ENCODE data around the gene GARIN5B. TPM values are rescaled to one million over a fixed set of nuclear protein-coding genes. Genes with fewer than 3 reads are reported as not detected.

Gene GARIN5B
- total and polyA plus RNA-seq, 2 of the 4 experiments (the other 2 are of a cell fraction) = not detected

DNA sequence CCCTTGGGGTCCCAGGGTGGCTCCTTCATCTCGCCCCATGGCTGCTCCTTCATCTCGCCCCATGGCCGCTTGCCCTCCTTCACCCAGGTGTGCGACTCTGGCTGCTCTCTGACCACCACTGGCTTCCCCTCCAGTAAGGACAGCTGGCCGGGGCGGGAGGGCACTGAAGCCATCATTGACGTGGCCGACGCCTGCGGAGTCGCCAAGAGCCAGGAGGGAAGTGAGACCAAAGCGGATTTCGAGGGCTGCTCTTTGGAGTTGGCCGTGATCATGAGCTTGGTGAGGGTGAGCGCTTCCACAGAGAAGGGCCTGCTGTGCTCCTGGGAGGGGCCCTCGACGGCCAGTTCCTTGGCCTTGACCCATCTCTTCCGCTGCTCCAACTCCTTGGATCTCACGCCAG, 4.6 kb downstream of the GARIN5B start:
- Histone ChIP-seq H3K4ac (ENCODE audit: low read depth, low read length) (no peak overlapping the region), H3K14ac (replicated peaks; ENCODE audit: low read depth, low read length) (no peak overlapping the region), H3K27ac (ENCODE audit: insufficient read depth, low read length) (no peak overlapping the region), H4K8ac (ENCODE audit: low read depth in 2 of 2, low read length in 2 of 2) (no peak overlapping the region), H3K4me3 (ENCODE audit: insufficient read depth, low read depth, low read length) (no peak overlapping the region), H2BK120ac (ENCODE audit: low read depth, low read length) (no peak overlapping the region), H4K20me1 (ENCODE audit: insufficient read depth, low read length) (peaks cover 9% of the 10 kb centered on the region; the same call in 1 of the 2 replicates), H4K91ac (ENCODE audit: insufficient read depth, low read depth, low read length) (no peak overlapping the region), H3K27me3 (ENCODE audit: control insufficient read depth, insufficient read depth, low read length) (peaks cover 23% of the 10 kb centered on the region), H3K23ac (ENCODE audit: low read depth, low read length) (no peak overlapping the region), H2BK15ac (ENCODE audit: low read depth, low read length) (no peak overlapping the region), H3K4me1 (ENCODE audit: control insufficient read depth, insufficient read depth, low read length) (peaks cover 2% of the 10 kb centered on the region; the same call in 1 of the 2 replicates), H2BK20ac (ENCODE audit: low read depth, low read length) (no peak overlapping the region), H4K5ac (ENCODE audit: low read depth, low read length) (no peak overlapping the region), H3K56ac (ENCODE audit: extremely low read depth, insufficient read depth, low read length) (no peak overlapping the region), H3K4me2 (ENCODE audit: low read depth, low read length) (no peak overlapping the region), H3K9me3 (ENCODE audit: control insufficient read depth, insufficient read depth, low read length) (no peaks in the 10 kb centered on the region), H2AK5ac (ENCODE audit: low read depth, low read length) (no peak overlapping the region), H2AK9ac (replicated peaks; ENCODE audit: low read depth, low read length, poor library complexity) (no peak overlapping the region), H3K79me1 (ENCODE audit: low read depth in 1 of 2, low read length in 2 of 2) (no peaks in the 10 kb centered on the region), H2BK5ac (ENCODE audit: low read depth, low read length, poor library complexity, severe bottlenecking) (no peak overlapping the region), H3K36me3 (ENCODE audit: control insufficient read depth, insufficient read depth, low read length) (no peaks in the 10 kb centered on the region), H3K9ac (ENCODE audit: low read depth, low read length) (no peak overlapping the region), H3K9me1 (ENCODE audit: insufficient read depth, low read length) (no peaks in the 10 kb centered on the region), H2AFZ (replicated peaks; ENCODE audit: low read length, poor library complexity) (no peak overlapping the region), H3K18ac (ENCODE audit: low read depth, low read length) (no peak overlapping the region)
- in situ Hi-C loops (cut with MboI; ENCODE audit: low sequenced_read_pairs) = no loop called here
- dilution Hi-C loops (cut with HindIII; ENCODE audit: low sequenced_read_pairs, unreplicated experiment) = no loop called here
- BruUV-seq (replicated peaks) = no TSS peak
- no peak for DNase-seq
- TF ChIP-seq CHD1 (IDR thresholded peaks at IDR 0.05; ENCODE audit: low read depth, low read length) = no peak
- no peak for TF ChIP-seq SMC3 (IDR thresholded peaks at IDR 0.05; ENCODE audit: low read depth, low read length)
- TF ChIP-seq, protein P1, sequence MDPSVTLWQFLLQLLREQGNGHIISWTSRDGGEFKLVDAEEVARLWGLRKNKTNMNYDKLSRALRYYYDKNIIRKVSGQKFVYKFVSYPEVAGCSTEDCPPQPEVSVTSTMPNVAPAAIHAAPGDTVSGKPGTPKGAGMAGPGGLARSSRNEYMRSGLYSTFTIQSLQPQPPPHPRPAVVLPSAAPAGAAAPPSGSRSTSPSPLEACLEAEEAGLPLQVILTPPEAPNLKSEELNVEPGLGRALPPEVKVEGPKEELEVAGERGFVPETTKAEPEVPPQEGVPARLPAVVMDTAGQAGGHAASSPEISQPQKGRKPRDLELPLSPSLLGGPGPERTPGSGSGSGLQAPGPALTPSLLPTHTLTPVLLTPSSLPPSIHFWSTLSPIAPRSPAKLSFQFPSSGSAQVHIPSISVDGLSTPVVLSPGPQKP (IDR thresholded peaks at IDR 0.05; ENCODE audit: borderline replicate concordance, low read depth, low read length) = no peak
- no peak for TF ChIP-seq RAD21 (IDR thresholded peaks at IDR 0.05; ENCODE audit: low read length)
- TF ChIP-seq FOS (IDR thresholded peaks at IDR 0.05; ENCODE audit: low read depth, low read length) = no peak
- TF ChIP-seq MAZ (IDR thresholded peaks at IDR 0.05; ENCODE audit: borderline replicate concordance, low read depth, low read length) = no peak
- TF ChIP-seq NFE2L2 (IDR thresholded peaks at IDR 0.05; ENCODE audit: low read depth, low read length) = no peak
- no peak for TF ChIP-seq MXI1 (IDR thresholded peaks at IDR 0.05; ENCODE audit: borderline replicate concordance, low read depth, low read length)
- TF ChIP-seq RCOR1 (IDR thresholded peaks at IDR 0.05; ENCODE audit: insufficient replicate concordance, low read length) = no peak
- TF ChIP-seq BHLHE40 (IDR thresholded peaks at IDR 0.05; ENCODE audit: low read depth, low read length) = no peak
- no peak for TF ChIP-seq CEBPB (IDR thresholded peaks at IDR 0.05; ENCODE audit: low read depth, low read length)
- TF ChIP-seq POLR2A (IDR thresholded peaks at IDR 0.05; ENCODE audit: low read depth, low read length) = no peak
- no peak for TF ChIP-seq MAFK (IDR thresholded peaks at IDR 0.05; ENCODE audit: low read depth, low read length)
- TF ChIP-seq, protein P2, sequence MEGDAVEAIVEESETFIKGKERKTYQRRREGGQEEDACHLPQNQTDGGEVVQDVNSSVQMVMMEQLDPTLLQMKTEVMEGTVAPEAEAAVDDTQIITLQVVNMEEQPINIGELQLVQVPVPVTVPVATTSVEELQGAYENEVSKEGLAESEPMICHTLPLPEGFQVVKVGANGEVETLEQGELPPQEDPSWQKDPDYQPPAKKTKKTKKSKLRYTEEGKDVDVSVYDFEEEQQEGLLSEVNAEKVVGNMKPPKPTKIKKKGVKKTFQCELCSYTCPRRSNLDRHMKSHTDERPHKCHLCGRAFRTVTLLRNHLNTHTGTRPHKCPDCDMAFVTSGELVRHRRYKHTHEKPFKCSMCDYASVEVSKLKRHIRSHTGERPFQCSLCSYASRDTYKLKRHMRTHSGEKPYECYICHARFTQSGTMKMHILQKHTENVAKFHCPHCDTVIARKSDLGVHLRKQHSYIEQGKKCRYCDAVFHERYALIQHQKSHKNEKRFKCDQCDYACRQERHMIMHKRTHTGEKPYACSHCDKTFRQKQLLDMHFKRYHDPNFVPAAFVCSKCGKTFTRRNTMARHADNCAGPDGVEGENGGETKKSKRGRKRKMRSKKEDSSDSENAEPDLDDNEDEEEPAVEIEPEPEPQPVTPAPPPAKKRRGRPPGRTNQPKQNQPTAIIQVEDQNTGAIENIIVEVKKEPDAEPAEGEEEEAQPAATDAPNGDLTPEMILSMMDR (conservative IDR thresholded peaks at IDR 0.05; ENCODE audit: low read depth, low read length) = no peak
- TF ChIP-seq, protein P3, sequence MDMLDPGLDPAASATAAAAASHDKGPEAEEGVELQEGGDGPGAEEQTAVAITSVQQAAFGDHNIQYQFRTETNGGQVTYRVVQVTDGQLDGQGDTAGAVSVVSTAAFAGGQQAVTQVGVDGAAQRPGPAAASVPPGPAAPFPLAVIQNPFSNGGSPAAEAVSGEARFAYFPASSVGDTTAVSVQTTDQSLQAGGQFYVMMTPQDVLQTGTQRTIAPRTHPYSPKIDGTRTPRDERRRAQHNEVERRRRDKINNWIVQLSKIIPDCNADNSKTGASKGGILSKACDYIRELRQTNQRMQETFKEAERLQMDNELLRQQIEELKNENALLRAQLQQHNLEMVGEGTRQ (IDR thresholded peaks at IDR 0.05; ENCODE audit: low read depth, low read length) = no peak
- no peak for TF ChIP-seq RFX5 (IDR thresholded peaks at IDR 0.05; ENCODE audit: low read depth, low read length)
- 92% methylated on average over 11 of the region's 19 CpGs; no CpG with 5 or more reads in 1 of the 2 experiments for WGBS, 2 experiments (ENCODE audit: extremely low coverage in 2 of 2, insufficient read length in 1 of 2)
- POLR2A ChIA-PET (ENCODE audit: unreplicated experiment) = no interaction called here
- CTCF ChIA-PET = no interaction called here
- ATAC-seq (ENCODE audit: low read depth) = no peak
- intact Hi-C loops (cut with micrococcal nuclease) = no loop called here
